Brain microvascular endothelial cell (primary cell): ENCODE data around the gene ARPP21.

Source experiments
- DNase-seq: peaks from one replicate; pipeline ENCODE4 v3.0.0-alpha.2; 2020
- H3K27ac ChIP-seq: fragments of 250-450 bp; sonication (Bioruptor Pico); 2 replicates; pipeline ENCODE4 v1.5.1; 2020; ENCODE audit warnings: mild to moderate bottlenecking, moderate library complexity
- H3K27me3 ChIP-seq: fragments of 250-450 bp; sonication (Bioruptor Pico); replicated peaks from 2 replicates; pipeline ENCODE4 v1.5.1; 2020; ENCODE audit warnings: mild to moderate bottlenecking
- H3K36me3 ChIP-seq: fragments of 250-450 bp; sonication (Bioruptor Pico); replicated peaks from 2 replicates; pipeline ENCODE4 v1.5.1; 2020; ENCODE audit warnings: mild to moderate bottlenecking
- H3K4me3 ChIP-seq: 2 replicates; pipeline ENCODE4 v1.5.1; 2011; ENCODE audit warnings: low read depth, mild to moderate bottlenecking, control low read depth, low read length, moderate library complexity
- CTCF ChIP-seq: IDR thresholded peaks from 2 replicates; pipeline ENCODE4 v1.5.1; 2011; ENCODE audit warnings: low read depth, mild to moderate bottlenecking, moderate library complexity, low read length, control low read depth, inconsistent platforms; ENCODE audit errors: missing control alignments
- in situ Hi-C: cut with HindIII; loops from 2 replicates; pipeline ENCODE4 v1.10.0; 2017; ENCODE audit warnings: low sequenced_read_pairs, low pct_ligation_motif_present

Gene ARPP21

GRCh38 chr3:35644451-35644850 is 5.1 kb downstream of the ARPP21 start:
- no peak for DNase-seq
- TF ChIP-seq CTCF: no peak
- no peaks in the 10 kb centered on the region for H3K36me3 ChIP-seq
- no peaks in the 10 kb centered on the region for H3K27me3 ChIP-seq
- H3K27ac ChIP-seq: no peak overlapping the region
- H3K4me3 ChIP-seq: no peak overlapping the region
- in situ Hi-C loops: no loop called here

- Histone ChIP-seq H3K27me3 (no peaks in the 10 kb centered on the region), H3K4me3 (no peak overlapping the region), H3K27ac (no peak overlapping the region), H3K36me3 (no peaks in the 10 kb centered on the region)
- DNase-seq: no peak
- no peak for TF ChIP-seq CTCF
- in situ Hi-C loops: no loop called here
These were observed 5.9 kb downstream of the ARPP21 start for GRCh38 chr3:35645189-35645588.

- no peaks in the 10 kb centered on the region for H3K27me3 ChIP-seq
- no peaks in the 10 kb centered on the region for H3K36me3 ChIP-seq
- no peak for TF ChIP-seq CTCF
- no peak overlapping the region for H3K4me3 ChIP-seq
- in situ Hi-C loops: no loop called here
- DNase-seq: no peak
- H3K27ac ChIP-seq: no peak overlapping the region
These were observed 6.8 kb downstream of the ARPP21 start for GRCh38 chr3:35646081-35646480.

- Histone ChIP-seq H3K36me3 (no peaks in the 10 kb centered on the region), H3K27me3 (no peaks in the 10 kb centered on the region), H3K27ac (no peak overlapping the region), H3K4me3 (no peak overlapping the region)
- in situ Hi-C loops: no loop called here
- no peak for TF ChIP-seq CTCF
- DNase-seq: no peak
These were observed 8.1 kb downstream of the ARPP21 start for GRCh38 chr3:35647461-35647860.

- Histone ChIP-seq H3K36me3 (no peaks in the 10 kb centered on the region), H3K4me3 (no peak overlapping the region), H3K27ac (no peak overlapping the region), H3K27me3 (no peaks in the 10 kb centered on the region)
- TF ChIP-seq CTCF: no peak
- DNase-seq: peak; percentile 43
- in situ Hi-C loops: no loop called here
These were observed 9.0 kb downstream of the ARPP21 start for GRCh38 chr3:35648347-35648746.

GRCh38 chr3:35649405-35649804 is 10.1 kb downstream of the ARPP21 start:
- Histone ChIP-seq H3K27ac (no peak overlapping the region), H3K36me3 (no peaks in the 10 kb centered on the region), H3K4me3 (no peak overlapping the region), H3K27me3 (no peaks in the 10 kb centered on the region)
- TF ChIP-seq CTCF: no peak
- in situ Hi-C loops: no loop called here
- DNase-seq: no peak
